Activated CD8-positive, alpha-beta memory T cell treated with anti-CD3 and anti-CD28 coated beads, Interleukin-2, amount 50 U/mL, for 1 hour (primary cell): Measurements from ENCODE around the gene TPM2.

ENCODE experiments used
- DNase-seq: peaks from one replicate; pipeline ENCODE4 v3.0.0-alpha.2; 2020; ENCODE audit errors: extremely low read depth

The TPM2 gene

GRCh38 chr9:35718721-35719511 lies 29.2 kb upstream of the TPM2 start:
- DNase-seq: no peak

GRCh38 chr9:35717132-35717870 lies 27.6 kb upstream of the TPM2 start:
- DNase-seq: no peak

- no peak for DNase-seq
These were observed 26.5 kb upstream of the TPM2 start for GRCh38 chr9:35716230-35716629.

GRCh38 chr9:35714579-35715252 lies 25.0 kb upstream of the TPM2 start:
- DNase-seq: no peak

- DNase-seq: no peak
These were observed 24.4 kb upstream of the TPM2 start for GRCh38 chr9:35714123-35714522.

GRCh38 chr9:35713578-35713977 lies 23.9 kb upstream of the TPM2 start:
- no peak for DNase-seq

- DNase-seq: no peak
These were observed 23.2 kb upstream of the TPM2 start for GRCh38 chr9:35712762-35713400.

- DNase-seq: no peak
These were observed 22.0 kb upstream of the TPM2 start for GRCh38 chr9:35711501-35712428.

GRCh38 chr9:35710818-35711500 lies 21.2 kb upstream of the TPM2 start:
- DNase-seq: no peak

- DNase-seq: no peak
These were observed 18.4 kb upstream of the TPM2 start for GRCh38 chr9:35708146-35708545.

- no peak for DNase-seq
These were observed 17.2 kb upstream of the TPM2 start for GRCh38 chr9:35706951-35707350.

GRCh38 chr9:35705836-35706430 lies 16.2 kb upstream of the TPM2 start:
- no peak for DNase-seq

GRCh38 chr9:35705372-35705771 lies 15.6 kb upstream of the TPM2 start:
- DNase-seq: no peak

- no peak for DNase-seq
These were observed 14.4 kb upstream of the TPM2 start for GRCh38 chr9:35703906-35704672.

GRCh38 chr9:35702696-35703095 lies 13.0 kb upstream of the TPM2 start:
- DNase-seq: no peak

- DNase-seq: no peak
These were observed 11.2 kb upstream of the TPM2 start for GRCh38 chr9:35700942-35701341.

GRCh38 chr9:35700031-35700430 lies 10.3 kb upstream of the TPM2 start:
- DNase-seq: no peak

- no peak for DNase-seq
These were observed 8.5 kb upstream of the TPM2 start for GRCh38 chr9:35698231-35698630.

- no peak for DNase-seq
These were observed 7.8 kb upstream of the TPM2 start for GRCh38 chr9:35697486-35697885.
